HepG2 (cell line): ENCODE measurements around the gene CTSO. TPM values are rescaled to one million over a fixed set of nuclear protein-coding genes. Genes with fewer than 3 reads are reported as not detected.

ENCODE experiments used
- BHLHE40 ChIP-seq: IDR thresholded peaks from 2 replicates; pipeline ENCODE4 v1.6.1; 2011; ENCODE audit warnings: low read length, improper control_type of control experiment
- LCORL ChIP-seq, 2 experiments: fragments of 450-650 bp in 1 of 2; sonication (generic) in 1 of 2; formaldehyde crosslinking in 1 of 2; IDR thresholded peaks; 2 replicates each; pipeline versions ENCODE4 v1.5.0 to v1.6.1; 2017 to 2020; ENCODE audit warnings: antibody characterized with exemption in 1 of 2, missing genetic modification reagents in 1 of 2
- NFIC ChIP-seq: IDR thresholded peaks from 2 replicates; pipeline ENCODE4 v1.6.1; 2012; ENCODE audit warnings: mild to moderate bottlenecking, low read length, inconsistent platforms
- TEAD3 ChIP-seq: optimal IDR thresholded peaks from 2 replicates; pipeline ENCODE3; 2016; ENCODE audit warnings: borderline replicate concordance
- ZNF451 ChIP-seq: sonication (generic); formaldehyde crosslinking; IDR thresholded peaks from 2 replicates; pipeline ENCODE4 v1.5.0; 2020; ENCODE audit warnings: mild to moderate bottlenecking, missing genetic modification reagents
- polyA plus RNA-seq, 8 experiments: library from polyadenylated mRNA; depleted of rRNA in 3 of 8; stranded (reverse) in 7 of 8; unstranded in 1 of 8; fragments of >200 nt; fragmentation: Illumina TruSeq in 4 of 8; extraction: Trizol in 4 of 8; gene quantifications; 2 replicates each; pipeline versions ENCODE4 v1.2.1 to v1.2.3, GENCODE V29; 2011 to 2016; ENCODE audit warnings: low read depth in 4 of 8, missing spikeins in 1 of 8, mixed read lengths in 1 of 8; ENCODE audit not compliant: insufficient read depth in 1 of 8
- total RNA-seq, 5 experiments: library from RNA; depleted of rRNA; stranded (reverse); fragments of >200 nt; fragmentation: Illumina TruSeq; extraction: Trizol; gene quantifications; 2 replicates each; pipeline ENCODE4 v1.2.3, GENCODE V29; 2016; ENCODE audit warnings: low read depth in 1 of 5
- TF ChIP-seq, protein P1 (sequence below): sonication (generic); formaldehyde crosslinking; IDR thresholded peaks from 2 replicates; pipeline ENCODE4 v1.4.0; 2020; ENCODE audit warnings: mild to moderate bottlenecking, missing genetic modification reagents, borderline replicate concordance
- TF ChIP-seq, protein P2 (sequence below): sonication (generic); formaldehyde crosslinking; IDR thresholded peaks from 2 replicates; pipeline ENCODE4 v1.8.0; 2022; ENCODE audit warnings: missing genetic modification reagents, mild to moderate bottlenecking, inconsistent platforms, borderline replicate concordance
- TF ChIP-seq, protein P3 (sequence below): sonication (generic); formaldehyde crosslinking; IDR thresholded peaks from 2 replicates; pipeline ENCODE4 v1.4.0; 2020; ENCODE audit warnings: missing genetic modification reagents, borderline replicate concordance
- TF ChIP-seq, protein P4 (sequence below): sonication (generic); formaldehyde crosslinking; IDR thresholded peaks from 2 replicates; pipeline ENCODE4 v1.5.0; 2020; ENCODE audit warnings: mild to moderate bottlenecking, missing genetic modification reagents
- TF ChIP-seq, protein P5 (sequence below): IDR thresholded peaks from 2 replicates; pipeline ENCODE4 v1.6.1; 2016; ENCODE audit warnings: low read depth

The CTSO gene
- total and polyA plus RNA-seq, 2 of the 13 experiments (the other 11 are each of a cell fraction or from before 2014, with no cell fraction given) = 0.07 to 0.17 TPM

DNA sequence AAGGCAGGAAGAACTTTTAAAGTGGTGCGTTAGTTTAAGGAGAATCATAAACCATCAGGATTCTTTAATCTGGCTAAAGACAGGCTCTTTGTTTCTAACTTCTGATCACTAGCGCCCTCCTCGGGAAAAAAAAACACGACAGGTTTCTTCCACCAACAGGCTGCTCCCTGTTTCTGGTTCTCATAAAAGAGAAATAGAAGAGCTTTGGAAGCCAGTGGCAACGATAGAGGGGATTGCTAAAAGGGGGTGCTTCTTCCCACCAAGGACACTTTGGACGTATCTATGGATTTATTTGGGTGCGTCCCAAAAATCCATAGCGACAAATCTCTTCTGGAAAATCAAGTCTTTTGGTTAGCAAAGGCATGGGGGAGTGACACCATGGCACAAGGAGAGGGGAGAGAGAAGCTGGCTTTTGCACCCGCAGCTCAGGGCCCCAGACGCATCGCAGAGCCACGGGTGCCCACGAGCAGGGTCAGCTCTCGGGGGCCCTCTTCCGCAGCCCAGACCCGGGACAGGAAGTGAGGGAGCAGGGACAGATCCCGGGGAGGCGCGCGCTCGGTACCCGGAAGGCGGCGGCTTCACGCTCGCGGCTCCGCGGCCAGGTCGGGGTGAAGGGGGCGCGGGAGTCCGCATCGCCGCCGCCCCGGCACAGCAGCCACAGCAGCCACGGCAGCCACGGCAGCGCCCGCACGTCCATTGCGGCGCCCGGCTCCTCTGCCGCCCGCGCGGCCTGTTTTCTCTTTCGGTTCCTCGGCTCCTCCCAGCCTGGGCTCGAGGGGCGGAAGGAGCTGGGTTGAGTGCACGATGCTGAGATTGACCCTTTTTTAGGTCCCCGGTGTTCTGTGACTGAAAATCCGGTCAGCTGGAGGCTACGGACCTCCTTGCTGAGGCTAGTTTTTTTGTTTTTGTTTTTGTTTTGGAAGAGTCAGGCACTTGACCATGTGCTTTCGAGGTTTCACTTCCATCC lies at the start of gene CTSO (continued):
- TF ChIP-seq, protein P1, sequence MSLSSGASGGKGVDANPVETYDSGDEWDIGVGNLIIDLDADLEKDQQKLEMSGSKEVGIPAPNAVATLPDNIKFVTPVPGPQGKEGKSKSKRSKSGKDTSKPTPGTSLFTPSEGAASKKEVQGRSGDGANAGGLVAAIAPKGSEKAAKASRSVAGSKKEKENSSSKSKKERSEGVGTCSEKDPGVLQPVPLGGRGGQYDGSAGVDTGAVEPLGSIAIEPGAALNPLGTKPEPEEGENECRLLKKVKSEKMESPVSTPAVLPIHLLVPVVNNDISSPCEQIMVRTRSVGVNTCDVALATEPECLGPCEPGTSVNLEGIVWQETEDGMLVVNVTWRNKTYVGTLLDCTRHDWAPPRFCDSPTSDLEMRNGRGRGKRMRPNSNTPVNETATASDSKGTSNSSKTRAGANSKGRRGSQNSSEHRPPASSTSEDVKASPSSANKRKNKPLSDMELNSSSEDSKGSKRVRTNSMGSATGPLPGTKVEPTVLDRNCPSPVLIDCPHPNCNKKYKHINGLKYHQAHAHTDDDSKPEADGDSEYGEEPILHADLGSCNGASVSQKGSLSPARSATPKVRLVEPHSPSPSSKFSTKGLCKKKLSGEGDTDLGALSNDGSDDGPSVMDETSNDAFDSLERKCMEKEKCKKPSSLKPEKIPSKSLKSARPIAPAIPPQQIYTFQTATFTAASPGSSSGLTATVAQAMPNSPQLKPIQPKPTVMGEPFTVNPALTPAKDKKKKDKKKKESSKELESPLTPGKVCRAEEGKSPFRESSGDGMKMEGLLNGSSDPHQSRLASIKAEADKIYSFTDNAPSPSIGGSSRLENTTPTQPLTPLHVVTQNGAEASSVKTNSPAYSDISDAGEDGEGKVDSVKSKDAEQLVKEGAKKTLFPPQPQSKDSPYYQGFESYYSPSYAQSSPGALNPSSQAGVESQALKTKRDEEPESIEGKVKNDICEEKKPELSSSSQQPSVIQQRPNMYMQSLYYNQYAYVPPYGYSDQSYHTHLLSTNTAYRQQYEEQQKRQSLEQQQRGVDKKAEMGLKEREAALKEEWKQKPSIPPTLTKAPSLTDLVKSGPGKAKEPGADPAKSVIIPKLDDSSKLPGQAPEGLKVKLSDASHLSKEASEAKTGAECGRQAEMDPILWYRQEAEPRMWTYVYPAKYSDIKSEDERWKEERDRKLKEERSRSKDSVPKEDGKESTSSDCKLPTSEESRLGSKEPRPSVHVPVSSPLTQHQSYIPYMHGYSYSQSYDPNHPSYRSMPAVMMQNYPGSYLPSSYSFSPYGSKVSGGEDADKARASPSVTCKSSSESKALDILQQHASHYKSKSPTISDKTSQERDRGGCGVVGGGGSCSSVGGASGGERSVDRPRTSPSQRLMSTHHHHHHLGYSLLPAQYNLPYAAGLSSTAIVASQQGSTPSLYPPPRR (CRISPR knock-in tag) = no peak
- no peak for TF ChIP-seq LCORL (IDR thresholded peaks at IDR 0.05)
- TF ChIP-seq LCORL (CRISPR knock-in tag; IDR thresholded peaks at IDR 0.05) = no peak
- TF ChIP-seq, protein P2, sequence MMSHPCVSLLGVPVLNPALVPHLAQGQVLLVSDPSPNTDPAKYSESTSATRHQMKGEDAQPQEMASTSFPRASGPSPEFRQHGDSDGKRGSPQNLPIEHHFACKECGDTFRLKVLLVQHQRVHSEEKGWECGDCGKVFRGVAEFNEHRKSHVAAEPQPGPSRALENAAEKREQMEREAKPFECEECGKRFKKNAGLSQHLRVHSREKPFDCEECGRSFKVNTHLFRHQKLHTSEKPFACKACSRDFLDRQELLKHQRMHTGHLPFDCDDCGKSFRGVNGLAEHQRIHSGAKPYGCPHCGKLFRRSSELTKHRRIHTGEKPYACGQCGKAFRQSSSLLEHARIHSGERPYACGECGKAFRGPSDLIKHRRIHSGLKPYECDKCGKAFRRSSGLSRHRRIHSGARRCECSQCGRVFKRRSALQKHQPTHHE (CRISPR knock-in tag) = no peak
- TF ChIP-seq ZNF451 = 0 out of 2 replicates have a peak, but pooled peaks have one; percentile 42
- TF ChIP-seq, protein P3, sequence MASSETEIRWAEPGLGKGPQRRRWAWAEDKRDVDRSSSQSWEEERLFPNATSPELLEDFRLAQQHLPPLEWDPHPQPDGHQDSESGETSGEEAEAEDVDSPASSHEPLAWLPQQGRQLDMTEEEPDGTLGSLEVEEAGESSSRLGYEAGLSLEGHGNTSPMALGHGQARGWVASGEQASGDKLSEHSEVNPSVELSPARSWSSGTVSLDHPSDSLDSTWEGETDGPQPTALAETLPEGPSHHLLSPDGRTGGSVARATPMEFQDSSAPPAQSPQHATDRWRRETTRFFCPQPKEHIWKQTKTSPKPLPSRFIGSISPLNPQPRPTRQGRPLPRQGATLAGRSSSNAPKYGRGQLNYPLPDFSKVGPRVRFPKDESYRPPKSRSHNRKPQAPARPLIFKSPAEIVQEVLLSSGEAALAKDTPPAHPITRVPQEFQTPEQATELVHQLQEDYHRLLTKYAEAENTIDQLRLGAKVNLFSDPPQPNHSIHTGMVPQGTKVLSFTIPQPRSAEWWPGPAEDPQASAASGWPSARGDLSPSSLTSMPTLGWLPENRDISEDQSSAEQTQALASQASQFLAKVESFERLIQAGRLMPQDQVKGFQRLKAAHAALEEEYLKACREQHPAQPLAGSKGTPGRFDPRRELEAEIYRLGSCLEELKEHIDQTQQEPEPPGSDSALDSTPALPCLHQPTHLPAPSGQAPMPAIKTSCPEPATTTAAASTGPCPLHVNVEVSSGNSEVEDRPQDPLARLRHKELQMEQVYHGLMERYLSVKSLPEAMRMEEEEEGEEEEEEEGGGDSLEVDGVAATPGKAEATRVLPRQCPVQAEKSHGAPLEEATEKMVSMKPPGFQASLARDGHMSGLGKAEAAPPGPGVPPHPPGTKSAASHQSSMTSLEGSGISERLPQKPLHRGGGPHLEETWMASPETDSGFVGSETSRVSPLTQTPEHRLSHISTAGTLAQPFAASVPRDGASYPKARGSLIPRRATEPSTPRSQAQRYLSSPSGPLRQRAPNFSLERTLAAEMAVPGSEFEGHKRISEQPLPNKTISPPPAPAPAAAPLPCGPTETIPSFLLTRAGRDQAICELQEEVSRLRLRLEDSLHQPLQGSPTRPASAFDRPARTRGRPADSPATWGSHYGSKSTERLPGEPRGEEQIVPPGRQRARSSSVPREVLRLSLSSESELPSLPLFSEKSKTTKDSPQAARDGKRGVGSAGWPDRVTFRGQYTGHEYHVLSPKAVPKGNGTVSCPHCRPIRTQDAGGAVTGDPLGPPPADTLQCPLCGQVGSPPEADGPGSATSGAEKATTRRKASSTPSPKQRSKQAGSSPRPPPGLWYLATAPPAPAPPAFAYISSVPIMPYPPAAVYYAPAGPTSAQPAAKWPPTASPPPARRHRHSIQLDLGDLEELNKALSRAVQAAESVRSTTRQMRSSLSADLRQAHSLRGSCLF (CRISPR knock-in tag) = no peak
- TF ChIP-seq, protein P4, sequence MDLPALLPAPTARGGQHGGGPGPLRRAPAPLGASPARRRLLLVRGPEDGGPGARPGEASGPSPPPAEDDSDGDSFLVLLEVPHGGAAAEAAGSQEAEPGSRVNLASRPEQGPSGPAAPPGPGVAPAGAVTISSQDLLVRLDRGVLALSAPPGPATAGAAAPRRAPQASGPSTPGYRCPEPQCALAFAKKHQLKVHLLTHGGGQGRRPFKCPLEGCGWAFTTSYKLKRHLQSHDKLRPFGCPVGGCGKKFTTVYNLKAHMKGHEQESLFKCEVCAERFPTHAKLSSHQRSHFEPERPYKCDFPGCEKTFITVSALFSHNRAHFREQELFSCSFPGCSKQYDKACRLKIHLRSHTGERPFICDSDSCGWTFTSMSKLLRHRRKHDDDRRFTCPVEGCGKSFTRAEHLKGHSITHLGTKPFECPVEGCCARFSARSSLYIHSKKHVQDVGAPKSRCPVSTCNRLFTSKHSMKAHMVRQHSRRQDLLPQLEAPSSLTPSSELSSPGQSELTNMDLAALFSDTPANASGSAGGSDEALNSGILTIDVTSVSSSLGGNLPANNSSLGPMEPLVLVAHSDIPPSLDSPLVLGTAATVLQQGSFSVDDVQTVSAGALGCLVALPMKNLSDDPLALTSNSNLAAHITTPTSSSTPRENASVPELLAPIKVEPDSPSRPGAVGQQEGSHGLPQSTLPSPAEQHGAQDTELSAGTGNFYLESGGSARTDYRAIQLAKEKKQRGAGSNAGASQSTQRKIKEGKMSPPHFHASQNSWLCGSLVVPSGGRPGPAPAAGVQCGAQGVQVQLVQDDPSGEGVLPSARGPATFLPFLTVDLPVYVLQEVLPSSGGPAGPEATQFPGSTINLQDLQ (CRISPR knock-in tag) = peak; percentile 59; the same call in 1 of the 2 replicates
- TF ChIP-seq NFIC = no peak
- no peak for TF ChIP-seq BHLHE40
- TF ChIP-seq TEAD3 (CRISPR knock-in tag) = no peak
- TF ChIP-seq, protein P5, sequence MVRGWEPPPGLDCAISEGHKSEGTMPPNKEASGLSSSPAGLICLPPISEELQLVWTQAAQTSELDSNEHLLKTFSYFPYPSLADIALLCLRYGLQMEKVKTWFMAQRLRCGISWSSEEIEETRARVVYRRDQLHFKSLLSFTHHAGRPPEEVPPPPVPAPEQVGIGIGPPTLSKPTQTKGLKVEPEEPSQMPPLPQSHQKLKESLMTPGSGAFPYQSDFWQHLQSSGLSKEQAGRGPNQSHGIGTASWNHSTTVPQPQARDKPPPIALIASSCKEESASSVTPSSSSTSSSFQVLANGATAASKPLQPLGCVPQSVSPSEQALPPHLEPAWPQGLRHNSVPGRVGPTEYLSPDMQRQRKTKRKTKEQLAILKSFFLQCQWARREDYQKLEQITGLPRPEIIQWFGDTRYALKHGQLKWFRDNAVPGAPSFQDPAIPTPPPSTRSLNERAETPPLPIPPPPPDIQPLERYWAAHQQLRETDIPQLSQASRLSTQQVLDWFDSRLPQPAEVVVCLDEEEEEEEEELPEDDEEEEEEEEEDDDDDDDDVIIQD (CRISPR knock-in tag) = no peak
